ENCODE measurements around the gene KMT2C.

DNA sequence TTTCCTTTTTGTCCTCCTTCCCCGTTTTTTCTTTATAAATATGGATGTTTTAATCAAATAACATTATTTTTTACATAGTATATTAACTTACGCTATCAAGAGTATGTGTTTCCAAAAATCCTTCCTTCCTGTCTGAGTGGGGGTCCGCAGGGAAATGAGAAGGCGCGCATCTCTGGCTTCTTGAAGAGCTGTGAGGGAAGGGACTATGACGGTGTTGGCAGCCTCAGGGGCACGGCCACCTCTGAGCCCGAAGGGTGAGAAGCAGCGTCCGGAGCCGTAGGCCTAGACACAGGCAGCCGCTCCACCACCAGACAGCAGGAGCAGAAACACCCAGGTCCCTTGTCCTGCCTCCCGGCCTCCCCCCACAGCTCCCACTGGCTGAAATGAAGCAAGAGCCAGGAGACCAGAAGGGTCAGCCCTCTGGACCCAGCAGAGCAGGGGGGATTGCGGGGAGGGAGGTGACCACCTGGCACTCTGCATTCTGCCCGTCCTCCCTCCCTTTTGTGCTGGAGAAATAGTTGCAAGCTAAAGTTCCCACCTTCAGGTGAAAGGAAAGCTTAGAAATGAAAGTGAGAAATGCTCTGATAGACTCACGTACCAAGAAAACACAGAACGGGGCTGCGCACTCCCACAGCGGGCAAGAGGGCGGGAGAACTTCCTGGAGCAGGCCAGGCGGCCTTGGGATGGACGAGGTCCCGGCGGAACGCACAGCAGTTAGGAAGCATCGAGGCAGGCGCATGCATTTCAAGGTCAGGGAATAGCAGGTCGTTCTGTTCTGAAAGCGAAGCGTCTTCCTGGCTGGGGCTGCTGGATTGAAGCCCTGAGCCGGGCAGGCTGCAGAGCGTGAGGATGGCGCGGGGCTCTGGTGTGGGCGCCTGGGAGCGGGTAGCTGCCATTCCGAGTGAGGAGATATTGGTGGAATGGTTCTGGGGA, 304.9 kb downstream of the KMT2C start:
- TF ChIP-seq, protein P1, sequence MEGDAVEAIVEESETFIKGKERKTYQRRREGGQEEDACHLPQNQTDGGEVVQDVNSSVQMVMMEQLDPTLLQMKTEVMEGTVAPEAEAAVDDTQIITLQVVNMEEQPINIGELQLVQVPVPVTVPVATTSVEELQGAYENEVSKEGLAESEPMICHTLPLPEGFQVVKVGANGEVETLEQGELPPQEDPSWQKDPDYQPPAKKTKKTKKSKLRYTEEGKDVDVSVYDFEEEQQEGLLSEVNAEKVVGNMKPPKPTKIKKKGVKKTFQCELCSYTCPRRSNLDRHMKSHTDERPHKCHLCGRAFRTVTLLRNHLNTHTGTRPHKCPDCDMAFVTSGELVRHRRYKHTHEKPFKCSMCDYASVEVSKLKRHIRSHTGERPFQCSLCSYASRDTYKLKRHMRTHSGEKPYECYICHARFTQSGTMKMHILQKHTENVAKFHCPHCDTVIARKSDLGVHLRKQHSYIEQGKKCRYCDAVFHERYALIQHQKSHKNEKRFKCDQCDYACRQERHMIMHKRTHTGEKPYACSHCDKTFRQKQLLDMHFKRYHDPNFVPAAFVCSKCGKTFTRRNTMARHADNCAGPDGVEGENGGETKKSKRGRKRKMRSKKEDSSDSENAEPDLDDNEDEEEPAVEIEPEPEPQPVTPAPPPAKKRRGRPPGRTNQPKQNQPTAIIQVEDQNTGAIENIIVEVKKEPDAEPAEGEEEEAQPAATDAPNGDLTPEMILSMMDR (IDR thresholded peaks at IDR 0.05; ENCODE audit: low read length) = no peak
- no peak for TF ChIP-seq EZH2 (IDR thresholded peaks at IDR 0.05; ENCODE audit: borderline replicate concordance, low read length)
